K562 (cell line): ENCODE measurements around the gene KCNJ2. TPM values are rescaled to one million over a fixed set of nuclear protein-coding genes. Genes with fewer than 3 reads are reported as not detected.

Experiments used
- CBFA2T3 ChIP-seq: fragments of 450-650 bp; IDR thresholded peaks from 2 replicates; pipeline ENCODE4 v1.6.1; 2017
- JUND ChIP-seq, 2 experiments: IDR thresholded peaks; 2 replicates in 1 of 2; 3 replicates in 1 of 2; pipeline ENCODE4 v1.6.1; 2011; ENCODE audit warnings: borderline replicate concordance in 2 of 2, low read depth in 2 of 2, low read length in 2 of 2, improper control_type of control experiment in 1 of 2, missing biosample characterization in 1 of 2, missing genetic modification characterization in 1 of 2, missing genetic modification reagents in 1 of 2
- MCM3 ChIP-seq: fragments of 450-650 bp; IDR thresholded peaks from 2 replicates; pipeline ENCODE4 v1.6.1; 2016
- POU5F1 ChIP-seq: fragments of 150-350 bp; IDR thresholded peaks from 2 replicates; pipeline ENCODE4 v1.6.1; 2014; ENCODE audit warnings: borderline replicate concordance, low read length, low read depth, mild to moderate bottlenecking; ENCODE audit not compliant: partially characterized antibody
- polyA plus RNA-seq, 8 experiments: library from polyadenylated mRNA; depleted of rRNA in 4 of 8; stranded (reverse) in 5 of 8; unstranded in 3 of 8; fragments of >200 nt; fragmentation: Nextera tagmentation in 2 of 8; fragmentation: Illumina TruSeq in 1 of 8; extraction: Ambion mirVana in 2 of 8; extraction: Trizol in 1 of 8; gene quantifications; 2 replicates each; pipeline versions ENCODE4 v1.2.1 to v1.2.3, GENCODE V29; 2011 to 2014; ENCODE audit warnings: inconsistent platforms in 1 of 8, missing spikeins in 1 of 8
- total RNA-seq, 7 experiments: library from RNA; depleted of rRNA in 6 of 7; stranded (reverse); fragments of >200 nt in 6 of 7; fragmentation: Illumina TruSeq in 2 of 7; extraction: Trizol in 2 of 7; gene quantifications; 2 replicates each; pipeline versions ENCODE4 v1.2.1 to v1.2.3, GENCODE V29; 2011 to 2021; ENCODE audit warnings: low replicate concordance in 1 of 7
- TF ChIP-seq, protein P1 (sequence below), 3 experiments: fragments of 200-800 bp in 1 of 3; sonication (Bioruptor generic) in 1 of 3; sonication (generic) in 1 of 3; formaldehyde crosslinking in 1 of 3; IDR thresholded peaks; 2 replicates each; pipeline versions ENCODE4 v1.6.1 to v1.8.0; 2016 to 2022; ENCODE audit warnings: mild to moderate bottlenecking in 2 of 3, missing compliant biosample characterization in 2 of 3, missing genetic modification characterization in 2 of 3, missing genetic modification reagents in 1 of 3
- TF ChIP-seq, protein P2 (sequence below): sonication (generic); formaldehyde crosslinking; IDR thresholded peaks from 2 replicates; pipeline ENCODE4 v1.8.1; 2023; ENCODE audit warnings: mild to moderate bottlenecking, missing genetic modification reagents

Gene KCNJ2
- total and polyA plus RNA-seq, 9 of the 15 experiments (the other 6 are each of a cell fraction or from before 2014, with no cell fraction given) = not detected

DNA sequence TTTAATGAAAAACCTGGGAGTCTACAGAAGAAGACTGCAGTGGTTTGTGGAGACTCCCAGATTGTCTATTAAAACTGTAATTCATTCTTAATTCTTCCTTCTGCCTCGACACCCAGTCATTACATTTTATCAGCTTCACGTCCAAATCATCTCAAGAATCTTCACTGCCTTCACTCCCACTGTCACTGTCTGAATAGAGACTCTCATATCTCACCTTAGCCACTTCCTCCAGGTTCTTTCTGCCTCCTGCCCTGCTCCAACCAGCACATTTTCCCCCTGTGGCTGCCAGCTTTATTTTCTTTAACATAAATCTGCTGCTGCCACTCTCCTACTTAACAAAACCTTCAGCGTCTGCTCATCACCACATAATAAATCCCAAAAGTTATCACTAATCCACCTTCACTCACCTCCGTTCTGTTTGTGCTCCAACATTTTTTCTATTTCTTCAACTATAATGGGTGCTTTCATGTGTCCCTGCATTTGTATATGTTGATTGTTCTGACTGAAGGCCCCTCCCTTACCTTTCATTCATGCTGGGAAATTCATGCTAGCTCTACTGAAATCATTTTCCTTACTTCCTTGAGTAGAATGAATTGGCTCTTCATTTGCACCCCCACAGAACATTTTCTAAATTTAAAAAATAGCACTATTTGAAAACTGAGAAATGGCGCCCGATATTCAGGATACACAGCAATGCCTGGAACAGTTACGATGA lies 38.9 kb downstream of the KCNJ2 start (continued):
- TF ChIP-seq POU5F1 (no peak), JUND (IDR thresholded peaks at IDR 0.05; ENCODE audit: borderline replicate concordance, low read depth, low read length) (no peak), JUND (tag; IDR thresholded peaks at IDR 0.05; ENCODE audit: borderline replicate concordance, low read depth, low read length) (no peak), MCM3 (no peak), CBFA2T3 (no peak)
- TF ChIP-seq, protein P1, sequence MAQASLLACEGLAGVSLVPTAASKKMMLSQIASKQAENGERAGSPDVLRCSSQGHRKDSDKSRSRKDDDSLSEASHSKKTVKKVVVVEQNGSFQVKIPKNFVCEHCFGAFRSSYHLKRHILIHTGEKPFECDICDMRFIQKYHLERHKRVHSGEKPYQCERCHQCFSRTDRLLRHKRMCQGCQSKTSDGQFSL (CRISPR knock-in tag; IDR thresholded peaks at IDR 0.05) = no peak
- TF ChIP-seq, protein P1 (tag; IDR thresholded peaks at IDR 0.05) = no peak
- TF ChIP-seq, protein P2, sequence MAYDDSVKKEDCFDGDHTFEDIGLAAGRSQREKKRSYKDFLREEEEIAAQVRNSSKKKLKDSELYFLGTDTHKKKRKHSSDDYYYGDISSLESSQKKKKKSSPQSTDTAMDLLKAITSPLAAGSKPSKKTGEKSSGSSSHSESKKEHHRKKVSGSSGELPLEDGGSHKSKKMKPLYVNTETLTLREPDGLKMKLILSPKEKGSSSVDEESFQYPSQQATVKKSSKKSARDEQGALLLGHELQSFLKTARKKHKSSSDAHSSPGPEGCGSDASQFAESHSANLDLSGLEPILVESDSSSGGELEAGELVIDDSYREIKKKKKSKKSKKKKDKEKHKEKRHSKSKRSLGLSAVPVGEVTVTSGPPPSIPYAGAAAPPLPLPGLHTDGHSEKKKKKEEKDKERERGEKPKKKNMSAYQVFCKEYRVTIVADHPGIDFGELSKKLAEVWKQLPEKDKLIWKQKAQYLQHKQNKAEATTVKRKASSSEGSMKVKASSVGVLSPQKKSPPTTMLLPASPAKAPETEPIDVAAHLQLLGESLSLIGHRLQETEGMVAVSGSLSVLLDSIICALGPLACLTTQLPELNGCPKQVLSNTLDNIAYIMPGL (CRISPR knock-in tag) = no peak
